ENCODE data around the gene GPR146. TPM values are rescaled to one million over a fixed set of nuclear protein-coding genes. Genes with fewer than 3 reads are reported as not detected.

Gene GPR146
- total and polyA plus RNA-seq, 2 experiments from 2014 or later, result 2.6 to 5.2 TPM

DNA sequence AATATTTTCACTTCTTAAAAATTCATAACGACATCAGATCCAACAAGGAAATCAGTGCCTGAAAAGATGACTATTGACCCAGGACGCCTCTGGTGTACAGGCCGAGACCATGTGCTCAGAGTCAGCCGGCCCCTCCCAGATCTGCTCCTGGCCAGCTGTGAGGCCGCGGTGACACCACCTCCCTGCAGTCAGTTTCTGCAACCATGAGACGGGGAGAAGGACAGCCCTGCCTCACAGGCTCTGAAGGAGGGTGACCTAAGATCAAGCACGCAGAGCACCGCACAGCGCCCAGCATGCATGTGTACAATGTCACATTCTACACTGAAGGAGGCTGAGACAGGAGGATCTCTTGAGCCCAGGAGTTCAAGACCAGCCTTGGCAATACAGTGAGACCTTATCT lies 40.9 kb downstream of the GPR146 start:
- H3K4me1 ChIP-seq (ENCODE audit: insufficient read depth), result peaks cover 29% of the 10 kb centered on the region
- H4K20me1 ChIP-seq (ENCODE audit: insufficient read depth, poor library complexity, severe bottlenecking), result no peaks in the 10 kb centered on the region
- no peak overlapping the region for H3K27ac ChIP-seq
- 90% methylated on average over 10 of the region's 10 CpGs for WGBS (ENCODE audit: low lambda C conversion rate, missing lambda C conversion rate)
- no peak overlapping the region for H3K4me2 ChIP-seq
- no peak for DNase-seq (ENCODE audit: low spot score)
- TF ChIP-seq EZH2phosphoT487 (IDR thresholded peaks at IDR 0.05; ENCODE audit: low read depth, severe bottlenecking, unreplicated experiment) (no peak), CTCF (IDR thresholded peaks at IDR 0.05; ENCODE audit: poor library complexity) (no peak), EZH2 (IDR thresholded peaks at IDR 0.05; ENCODE audit: borderline replicate concordance) (no peak)
- no peak overlapping the region for H3K4me3 ChIP-seq
- peaks cover 2% of the 10 kb centered on the region for H3K79me2 ChIP-seq
- no peaks in the 10 kb centered on the region for H3K27me3 ChIP-seq
- H2AFZ ChIP-seq, result no peak overlapping the region
- no peaks in the 10 kb centered on the region for H3K9me3 ChIP-seq (ENCODE audit: low read depth)
- no peaks in the 10 kb centered on the region for H3K9me2 ChIP-seq (replicated peaks; ENCODE audit: insufficient read depth)
- H3K36me3 ChIP-seq (replicated peaks; ENCODE audit: insufficient read depth, low read depth), result no peaks in the 10 kb centered on the region

DNA sequence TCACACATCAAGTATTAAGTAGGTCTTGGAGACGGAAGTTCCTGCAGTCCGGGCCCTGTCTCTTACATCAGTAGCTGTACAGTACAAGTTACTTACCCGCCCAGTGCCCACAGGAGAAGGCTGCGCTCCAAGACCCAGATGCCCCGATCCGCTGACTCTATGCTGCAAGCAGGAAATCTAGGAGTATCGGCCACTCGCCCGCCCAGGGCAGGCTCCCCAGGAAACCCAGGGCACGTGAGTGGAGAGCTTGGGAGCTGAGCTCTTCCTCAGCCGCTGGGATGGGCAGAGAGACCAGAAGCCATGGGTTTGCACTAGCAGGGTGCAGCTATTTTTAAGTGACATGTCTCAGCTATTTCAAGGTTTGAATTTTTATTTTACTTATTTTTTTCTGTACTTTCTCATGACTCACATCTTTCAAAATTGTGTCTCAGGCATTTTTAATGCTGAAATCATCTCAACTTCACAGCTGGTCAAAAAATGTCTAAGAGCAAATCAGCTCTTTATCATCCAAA lies 41.6 kb downstream of the GPR146 start:
- Histone ChIP-seq H4K20me1 (ENCODE audit: insufficient read depth, poor library complexity, severe bottlenecking) (no peaks in the 10 kb centered on the region), H3K9me3 (ENCODE audit: low read depth) (no peaks in the 10 kb centered on the region), H3K36me3 (replicated peaks; ENCODE audit: insufficient read depth, low read depth) (no peaks in the 10 kb centered on the region), H3K4me2 (no peak overlapping the region), H2AFZ (no peak overlapping the region), H3K27me3 (no peaks in the 10 kb centered on the region), H3K27ac (no peak overlapping the region), H3K4me3 (no peak overlapping the region), H3K79me2 (peaks cover 2% of the 10 kb centered on the region), H3K9me2 (replicated peaks; ENCODE audit: insufficient read depth) (no peaks in the 10 kb centered on the region), H3K4me1 (ENCODE audit: insufficient read depth) (peaks cover 29% of the 10 kb centered on the region)
- TF ChIP-seq EZH2 (IDR thresholded peaks at IDR 0.05; ENCODE audit: borderline replicate concordance) (no peak), EZH2phosphoT487 (IDR thresholded peaks at IDR 0.05; ENCODE audit: low read depth, severe bottlenecking, unreplicated experiment) (no peak), CTCF (IDR thresholded peaks at IDR 0.05; ENCODE audit: poor library complexity) (no peak)
- no peak for DNase-seq (ENCODE audit: low spot score)
- 96% methylated on average over 11 of the region's 11 CpGs for WGBS (ENCODE audit: low lambda C conversion rate, missing lambda C conversion rate)

GRCh38 chr7:1086588-1087464 lies 42.5 kb downstream of the GPR146 start:
- Histone ChIP-seq H3K4me1 (ENCODE audit: insufficient read depth) (peaks cover 29% of the 10 kb centered on the region), H3K4me3 (peak overlapping the region; percentile 55), H3K79me2 (peaks cover 2% of the 10 kb centered on the region), H2AFZ (peak overlapping the region; percentile 62), H3K27me3 (no peaks in the 10 kb centered on the region), H4K20me1 (ENCODE audit: insufficient read depth, poor library complexity, severe bottlenecking) (no peaks in the 10 kb centered on the region), H3K36me3 (replicated peaks; ENCODE audit: insufficient read depth, low read depth) (no peaks in the 10 kb centered on the region), H3K9me2 (replicated peaks; ENCODE audit: insufficient read depth) (no peaks in the 10 kb centered on the region), H3K9me3 (ENCODE audit: low read depth) (no peaks in the 10 kb centered on the region), H3K27ac (peak overlapping the region; percentile 74), H3K4me2 (peak overlapping the region; percentile 92)
- DNase-seq (ENCODE audit: low spot score), result peak; percentile 83
- 17% methylated on average over 43 of the region's 45 CpGs for WGBS (ENCODE audit: low lambda C conversion rate, missing lambda C conversion rate)
- TF ChIP-seq EZH2phosphoT487 (IDR thresholded peaks at IDR 0.05; ENCODE audit: low read depth, severe bottlenecking, unreplicated experiment) (no peak), CTCF (IDR thresholded peaks at IDR 0.05; ENCODE audit: poor library complexity) (peak; percentile 97)
